ENCODE measurements around the gene SH3PXD2A.
"Not testable (repeated sequence)": the region's sequence is repeated elsewhere in the genome, so short reads cannot be mapped to it uniquely, and the experiment has no call there.

Gene SH3PXD2A

GRCh38 chr10:103791291-103791690 is 64.1 kb downstream of the SH3PXD2A start:
- no peak for DNase-seq

- DNase-seq, result no peak
These were observed 64.8 kb downstream of the SH3PXD2A start for GRCh38 chr10:103790580-103790979.

- no peak for DNase-seq
These were observed 65.6 kb downstream of the SH3PXD2A start for GRCh38 chr10:103789771-103790201.

- DNase-seq, result no peak
These were observed 66.2 kb downstream of the SH3PXD2A start for GRCh38 chr10:103789161-103789560.

- no peak for DNase-seq
These were observed 68.0 kb downstream of the SH3PXD2A start for GRCh38 chr10:103787331-103787730.

- no peak for DNase-seq
These were observed 69.4 kb downstream of the SH3PXD2A start for GRCh38 chr10:103786020-103786419.

- no peak for DNase-seq
These were observed 70.5 kb downstream of the SH3PXD2A start for GRCh38 chr10:103784723-103785418.

- no peak for DNase-seq
These were observed 71.3 kb downstream of the SH3PXD2A start for GRCh38 chr10:103784089-103784488.

GRCh38 chr10:103783681-103784080 is 71.7 kb downstream of the SH3PXD2A start:
- DNase-seq, result no peak

GRCh38 chr10:103781329-103782061 is 73.9 kb downstream of the SH3PXD2A start:
- no peak for DNase-seq

GRCh38 chr10:103780242-103781149 is 74.9 kb downstream of the SH3PXD2A start:
- no peak for DNase-seq

GRCh38 chr10:103778358-103779139 is 76.8 kb downstream of the SH3PXD2A start:
- no peak for DNase-seq

GRCh38 chr10:103776878-103777591 is 78.3 kb downstream of the SH3PXD2A start:
- DNase-seq, result no peak

- no peak for DNase-seq
These were observed 79.6 kb downstream of the SH3PXD2A start for GRCh38 chr10:103775776-103776175.

- not testable (repeated sequence) for DNase-seq
These were observed 82.5 kb downstream of the SH3PXD2A start for GRCh38 chr10:103772846-103773245.

GRCh38 chr10:103772096-103772845 is 83.1 kb downstream of the SH3PXD2A start:
- peak; percentile 92 for DNase-seq

- no peak for DNase-seq
These were observed 85.2 kb downstream of the SH3PXD2A start for GRCh38 chr10:103770139-103770538.

- DNase-seq, result no peak
These were observed 86.2 kb downstream of the SH3PXD2A start for GRCh38 chr10:103769176-103769575.

GRCh38 chr10:103768345-103768744 is 87.0 kb downstream of the SH3PXD2A start:
- no peak for DNase-seq

- DNase-seq, result no peak
These were observed 87.6 kb downstream of the SH3PXD2A start for GRCh38 chr10:103767756-103768155.
